GM18511 (cell line): Measurements from ENCODE around the gene METRNL.
"Not testable (repeated sequence)": the region's sequence is repeated elsewhere in the genome, so short reads cannot be mapped to it uniquely, and the experiment has no call there.

Experiments used
- ATAC-seq: cut with Tn5 transposase; IDR thresholded peaks from one replicate; pipeline ENCODE4 v1.9.1; 2021; ENCODE audit warnings: mild to moderate bottlenecking, moderate library complexity; ENCODE audit not compliant: unreplicated experiment

METRNL gene, protein sequence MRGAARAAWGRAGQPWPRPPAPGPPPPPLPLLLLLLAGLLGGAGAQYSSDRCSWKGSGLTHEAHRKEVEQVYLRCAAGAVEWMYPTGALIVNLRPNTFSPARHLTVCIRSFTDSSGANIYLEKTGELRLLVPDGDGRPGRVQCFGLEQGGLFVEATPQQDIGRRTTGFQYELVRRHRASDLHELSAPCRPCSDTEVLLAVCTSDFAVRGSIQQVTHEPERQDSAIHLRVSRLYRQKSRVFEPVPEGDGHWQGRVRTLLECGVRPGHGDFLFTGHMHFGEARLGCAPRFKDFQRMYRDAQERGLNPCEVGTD

DNA sequence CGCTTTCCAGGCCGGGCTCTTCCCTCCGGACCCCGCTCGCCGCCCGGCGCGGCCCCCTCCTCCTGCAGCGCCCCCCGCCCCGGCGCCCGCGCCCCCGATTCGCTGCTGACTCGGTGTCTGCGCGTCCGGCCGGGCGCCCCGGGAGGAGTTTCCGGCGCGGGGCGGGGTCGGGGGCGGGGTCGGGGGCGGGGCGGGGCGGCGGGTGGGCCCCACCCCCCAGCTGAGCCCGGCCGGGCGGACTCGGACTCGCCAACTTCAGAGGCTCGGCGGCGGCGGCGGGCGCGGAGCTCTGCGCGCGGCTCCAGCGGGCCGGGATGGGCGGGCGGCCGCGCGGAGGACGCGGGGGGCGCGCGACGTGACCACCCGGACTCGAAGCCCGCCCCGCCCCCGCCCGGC, at the start of gene METRNL:
Gene METRNL, plus strand, starts transcription at position 258 of the 396 bp plus-strand sequence. CDS start 207 bp downstream, outside the sequence.
- peak; percentile 56 for ATAC-seq

DNA sequence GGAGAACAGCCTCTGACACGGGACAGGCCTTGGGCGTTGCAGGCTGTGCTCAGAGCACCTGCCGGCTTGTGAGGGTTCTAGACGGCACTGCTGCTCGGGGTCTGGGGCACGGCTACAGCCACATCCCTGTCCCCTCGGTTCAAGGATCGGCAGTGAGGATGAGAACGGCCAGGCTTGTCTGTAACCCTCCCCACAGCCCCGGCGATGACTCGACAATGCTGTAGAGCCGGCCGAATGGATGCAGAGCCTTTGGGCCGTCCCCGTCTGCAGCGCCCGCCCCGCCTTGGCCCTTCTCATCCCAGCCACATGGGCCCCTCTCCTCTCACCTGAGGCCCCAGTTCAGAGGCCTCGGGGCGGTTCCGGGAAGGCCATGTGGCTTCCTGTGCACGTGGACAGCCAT, 49.0 kb upstream of the METRNL start:
- no peak for ATAC-seq

DNA sequence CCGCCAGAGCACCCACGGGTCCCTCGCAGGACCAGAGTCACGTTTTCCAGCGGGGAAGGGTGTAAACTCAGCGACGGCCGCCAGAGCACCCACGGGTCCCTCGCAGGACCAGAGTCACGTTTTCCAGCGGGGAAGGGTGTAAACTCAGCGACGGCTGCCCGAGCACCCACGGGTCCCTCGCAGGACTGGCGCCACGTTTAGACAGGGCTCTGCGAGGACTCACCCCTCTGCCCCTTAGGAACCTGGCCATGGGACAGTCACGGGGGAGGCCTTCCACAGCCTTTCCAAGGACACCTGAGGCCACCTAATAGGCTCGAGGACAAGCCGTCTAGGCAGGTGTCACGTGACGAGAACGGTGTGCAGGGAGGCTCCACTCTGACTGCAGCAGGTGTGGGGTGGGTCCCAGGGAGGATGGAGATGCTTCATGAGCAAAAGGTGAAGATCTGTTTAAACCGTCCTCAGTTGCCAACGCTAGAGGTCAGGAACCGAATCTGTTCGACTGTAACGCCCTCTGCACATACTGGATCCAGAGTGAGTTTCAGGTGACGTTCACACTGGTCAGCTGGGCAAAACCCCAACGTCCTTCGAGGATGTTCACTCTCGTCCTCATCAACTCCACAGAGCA, 48.0 kb upstream of the METRNL start:
- ATAC-seq, result no peak

DNA sequence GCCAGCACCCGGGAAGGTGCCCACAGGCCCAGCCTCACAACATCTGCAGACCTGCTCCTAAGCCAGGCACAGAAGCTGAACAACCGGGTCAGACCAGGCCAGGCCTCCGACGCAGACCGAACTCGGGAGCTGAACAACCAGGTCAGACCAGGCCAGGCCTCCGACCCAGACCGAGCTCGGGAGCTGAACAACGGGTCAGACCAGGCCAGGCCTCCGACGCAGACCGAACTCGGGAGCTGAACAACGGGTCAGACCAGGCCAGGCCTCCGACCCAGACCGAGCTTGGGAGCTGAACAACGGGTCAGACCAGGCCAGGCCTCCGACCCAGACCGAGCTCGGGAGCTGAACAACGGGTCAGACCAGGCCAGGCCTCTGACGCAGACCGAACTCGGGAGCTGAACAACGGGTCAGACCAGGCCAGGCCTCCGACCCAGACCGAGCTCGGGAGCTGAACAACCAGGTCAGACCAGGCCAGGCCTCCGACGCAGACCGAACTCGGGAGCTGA, 47.4 kb upstream of the METRNL start:
- ATAC-seq, result not testable (repeated sequence)

DNA sequence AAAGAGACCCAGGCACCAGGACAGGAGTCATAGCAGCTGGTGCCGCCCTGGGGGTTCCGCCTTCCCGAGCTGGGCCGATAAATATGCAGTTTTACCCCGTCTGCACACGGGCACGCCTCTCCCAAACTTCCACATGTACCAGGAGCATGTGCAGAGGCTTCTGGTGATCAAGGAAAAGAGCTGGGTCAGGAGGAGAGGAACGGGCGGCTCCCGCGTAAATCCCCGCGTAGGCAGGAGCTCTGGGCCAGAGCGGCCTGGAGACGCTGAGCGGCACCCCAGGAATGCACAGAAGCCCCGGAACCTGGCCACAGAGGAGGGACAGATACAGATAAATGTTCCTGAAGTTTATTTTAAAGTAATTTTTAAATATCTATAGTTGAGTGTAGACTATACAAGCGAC, 46.6 kb upstream of the METRNL start:
- no peak for ATAC-seq

DNA sequence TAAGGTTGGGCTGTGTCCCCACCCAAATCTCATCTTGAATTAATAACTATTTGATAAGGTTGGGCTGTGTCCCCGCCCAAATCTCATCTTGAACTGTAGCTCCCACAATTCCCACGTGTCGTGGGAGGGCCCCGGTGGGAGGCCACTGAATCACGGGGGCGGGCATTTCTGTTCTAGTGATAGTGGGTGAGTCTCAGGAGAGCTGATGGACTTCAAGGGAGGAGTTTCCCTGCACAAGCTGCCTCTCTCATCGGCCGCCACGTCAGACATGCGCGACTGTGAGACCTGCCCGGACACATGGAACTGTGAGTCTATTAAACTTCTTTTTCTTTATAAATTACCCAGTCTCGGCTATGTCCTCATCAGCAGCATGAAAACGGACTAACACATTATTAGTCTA, 44.9 kb upstream of the METRNL start:
- no peak for ATAC-seq

DNA sequence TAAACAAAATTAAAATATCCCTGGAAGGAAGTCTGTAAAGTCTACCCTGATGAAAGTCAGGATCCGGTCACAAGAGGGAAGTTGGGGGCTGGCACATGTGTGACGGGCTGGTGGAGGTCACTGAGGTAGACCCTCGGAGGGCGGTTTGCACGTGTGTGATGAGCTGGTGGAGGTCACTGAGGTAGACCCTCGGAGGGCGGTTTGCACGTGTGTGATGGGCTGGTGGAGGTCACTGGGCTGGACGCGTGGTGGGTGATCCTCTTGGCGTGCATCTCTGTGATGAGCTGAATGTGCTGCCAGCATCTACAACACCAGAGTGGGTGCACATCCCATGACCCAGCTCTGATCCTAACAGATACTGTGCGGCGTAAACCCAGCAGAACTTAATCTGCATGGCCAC, 43.7 kb upstream of the METRNL start:
- ATAC-seq, result no peak

DNA sequence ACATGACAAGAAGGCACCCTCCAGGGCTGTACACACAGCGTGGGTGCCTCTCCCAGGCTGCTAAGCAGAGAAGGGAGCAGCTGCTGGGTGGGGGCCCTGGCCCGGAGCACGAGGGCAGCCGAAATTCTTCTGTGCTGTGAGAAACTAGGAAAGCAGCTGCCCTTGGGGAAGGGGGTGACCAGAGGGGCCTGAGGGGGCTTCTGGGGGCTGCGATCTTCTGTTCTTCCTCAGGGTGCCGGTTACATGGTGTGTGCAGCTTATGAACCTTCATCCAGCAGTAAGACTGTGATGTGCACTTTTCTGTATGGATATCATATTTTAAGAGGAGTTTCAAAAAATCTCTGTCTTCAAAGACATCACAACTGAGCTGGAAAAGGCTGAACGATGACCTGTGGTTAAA, 43.2 kb upstream of the METRNL start:
- no peak for ATAC-seq

DNA sequence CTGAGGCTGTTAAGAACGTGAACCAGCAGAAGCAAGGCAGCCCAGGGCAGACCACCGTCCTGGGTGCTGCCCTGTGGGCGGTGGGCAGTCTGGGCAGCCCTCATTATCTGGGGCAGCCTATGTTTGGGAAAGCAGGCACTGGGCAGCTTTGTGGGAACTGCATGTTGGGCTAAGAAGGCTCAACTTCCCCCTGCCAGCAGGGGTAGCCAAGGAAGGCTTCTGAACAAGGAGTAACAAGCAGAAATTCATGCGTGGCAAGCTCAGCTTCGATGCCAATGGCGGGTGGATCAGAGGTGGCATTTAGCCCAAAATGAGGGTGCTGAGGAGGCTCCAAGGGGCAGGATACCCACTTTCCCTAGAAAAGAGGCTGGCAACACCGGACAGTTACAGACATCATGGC, 42.7 kb upstream of the METRNL start:
- no peak for ATAC-seq

DNA sequence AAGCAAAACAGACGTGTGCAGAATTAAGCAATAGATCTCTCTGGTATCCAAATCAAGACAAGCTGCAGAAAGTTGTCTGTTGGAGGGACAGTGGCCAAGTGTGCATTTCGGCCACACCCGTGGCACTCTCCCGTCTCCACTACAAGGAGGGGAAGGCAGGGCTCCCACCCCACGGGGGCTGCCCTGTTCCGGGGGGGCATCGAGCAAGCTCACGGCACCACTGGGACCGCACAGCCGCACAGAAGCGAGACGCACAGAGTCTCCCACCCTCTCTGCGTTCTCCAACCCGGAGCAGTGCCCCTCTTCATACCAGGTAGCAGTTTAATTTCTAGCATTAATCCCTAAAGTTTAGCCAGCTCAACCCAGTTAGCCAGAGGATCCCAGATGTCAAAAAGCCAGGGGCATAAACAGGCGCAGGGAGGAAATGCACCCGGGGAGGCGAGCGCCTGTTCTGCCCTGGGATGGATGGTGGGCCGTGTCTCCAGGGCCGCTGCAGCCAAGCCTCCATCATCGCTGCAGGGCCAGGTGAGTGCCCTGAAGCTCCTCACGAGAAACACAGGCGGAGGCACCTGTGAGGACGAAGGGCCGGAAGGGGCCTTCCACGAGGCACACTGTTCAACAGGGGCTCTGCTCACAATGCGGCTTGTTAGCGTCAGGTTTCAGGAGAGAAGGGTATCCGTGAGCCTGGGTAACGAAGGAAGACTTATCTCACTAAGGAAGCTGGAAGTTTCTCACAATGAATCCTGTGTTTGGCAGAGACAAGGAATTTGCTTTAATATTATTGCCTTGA, 42.1 kb upstream of the METRNL start:
- ATAC-seq, result no peak

DNA sequence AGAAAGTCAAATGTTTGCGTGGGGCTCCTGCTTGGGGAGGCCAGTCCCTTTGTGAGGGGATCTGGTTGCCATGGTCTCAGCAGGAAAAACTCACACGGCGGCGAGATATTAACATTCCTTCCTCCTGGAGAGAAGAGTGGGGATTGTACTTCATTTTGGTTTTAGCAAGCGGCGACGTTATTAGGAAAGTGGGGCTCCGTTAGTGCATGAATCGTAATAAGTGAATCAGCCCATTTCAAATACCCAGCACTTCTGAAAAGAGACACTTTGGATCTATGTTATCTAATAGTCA, 41.6 kb upstream of the METRNL start:
- ATAC-seq, result no peak

DNA sequence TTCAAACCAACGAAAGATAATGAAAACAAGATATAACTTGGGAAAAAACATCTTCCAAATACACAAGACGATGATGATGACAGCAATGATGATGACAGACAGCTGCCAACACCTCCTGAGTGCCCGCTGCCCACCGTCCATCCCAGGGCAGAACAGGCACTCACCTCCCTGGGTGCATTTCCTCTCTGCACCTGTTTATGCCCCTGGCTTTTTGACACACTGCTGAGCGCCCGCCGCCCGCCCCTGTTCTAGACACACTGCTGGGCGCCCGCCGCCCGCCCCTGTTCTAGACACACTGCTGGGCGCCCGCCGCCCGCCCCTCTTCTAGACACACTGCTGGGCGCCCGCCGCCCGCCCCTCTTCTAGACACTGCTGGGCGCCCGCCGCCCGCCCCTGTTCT, 40.4 kb upstream of the METRNL start:
- not testable (repeated sequence) for ATAC-seq

DNA sequence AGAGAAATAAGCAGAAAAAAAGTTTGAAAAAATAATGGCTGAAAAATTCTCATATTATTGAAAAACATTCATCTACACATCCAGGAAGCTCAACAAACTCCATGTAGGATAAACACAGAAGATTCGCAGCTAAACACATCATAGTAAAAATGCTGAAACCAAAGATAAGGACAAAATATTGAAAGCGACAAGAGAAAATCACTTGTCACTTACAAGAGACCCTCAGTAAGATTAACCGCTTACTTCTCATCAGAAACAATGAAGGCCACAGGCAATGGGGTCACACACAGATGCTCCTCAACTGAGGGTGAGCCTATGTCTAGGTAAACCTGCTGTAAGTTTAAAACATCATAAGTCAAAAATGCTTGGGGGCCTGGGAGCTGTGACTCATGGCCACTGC, 38.1 kb upstream of the METRNL start:
- ATAC-seq, result no peak

DNA sequence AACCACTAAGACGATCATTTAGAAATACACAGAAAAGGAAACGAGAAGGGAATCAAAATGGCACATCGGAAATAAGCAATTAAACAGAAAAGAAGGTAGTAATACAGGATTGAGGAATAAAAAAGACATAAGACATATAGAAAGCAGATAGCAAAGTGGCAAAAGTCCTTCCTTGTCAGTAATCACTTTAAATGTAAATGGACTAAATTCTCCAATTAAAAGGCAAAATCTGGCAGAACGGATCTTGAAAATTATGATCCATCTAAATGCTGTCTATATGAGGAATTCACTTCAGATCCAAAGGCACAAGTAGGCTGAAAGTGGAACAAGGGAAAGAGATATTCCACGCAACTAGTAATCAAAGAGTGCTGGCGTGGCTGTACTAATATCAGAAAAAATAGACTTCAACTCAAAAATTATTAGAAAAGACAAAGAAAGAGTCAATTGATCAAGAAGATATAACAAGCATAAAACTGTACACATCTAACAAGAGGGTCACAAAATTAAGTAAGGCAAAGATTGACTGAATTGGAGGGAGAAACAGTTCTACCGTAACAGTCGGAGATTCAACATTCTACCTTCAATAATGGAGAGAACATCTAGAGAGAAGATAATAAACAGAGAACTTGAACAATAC, 36.8 kb upstream of the METRNL start:
- ATAC-seq, result no peak

DNA sequence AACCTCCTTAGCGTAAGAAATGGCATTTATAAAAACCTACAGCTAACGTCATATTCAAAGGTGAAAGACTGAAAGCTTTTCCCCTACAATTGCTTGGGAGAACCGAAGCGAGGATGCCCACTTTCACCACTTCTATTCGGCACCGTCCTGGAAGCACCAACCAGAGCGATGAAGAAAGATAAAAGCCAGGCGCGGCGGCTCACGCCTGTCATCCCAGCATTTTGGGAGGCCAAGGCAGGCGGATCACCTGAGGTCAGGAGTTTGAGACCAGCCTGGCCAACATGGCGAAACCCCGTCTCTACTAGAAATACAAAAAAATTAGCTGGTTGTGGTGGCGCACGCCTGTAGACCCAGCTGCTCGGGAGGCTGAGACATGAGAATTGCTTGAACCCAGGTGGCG, 34.9 kb upstream of the METRNL start:
- not testable (repeated sequence) for ATAC-seq

DNA sequence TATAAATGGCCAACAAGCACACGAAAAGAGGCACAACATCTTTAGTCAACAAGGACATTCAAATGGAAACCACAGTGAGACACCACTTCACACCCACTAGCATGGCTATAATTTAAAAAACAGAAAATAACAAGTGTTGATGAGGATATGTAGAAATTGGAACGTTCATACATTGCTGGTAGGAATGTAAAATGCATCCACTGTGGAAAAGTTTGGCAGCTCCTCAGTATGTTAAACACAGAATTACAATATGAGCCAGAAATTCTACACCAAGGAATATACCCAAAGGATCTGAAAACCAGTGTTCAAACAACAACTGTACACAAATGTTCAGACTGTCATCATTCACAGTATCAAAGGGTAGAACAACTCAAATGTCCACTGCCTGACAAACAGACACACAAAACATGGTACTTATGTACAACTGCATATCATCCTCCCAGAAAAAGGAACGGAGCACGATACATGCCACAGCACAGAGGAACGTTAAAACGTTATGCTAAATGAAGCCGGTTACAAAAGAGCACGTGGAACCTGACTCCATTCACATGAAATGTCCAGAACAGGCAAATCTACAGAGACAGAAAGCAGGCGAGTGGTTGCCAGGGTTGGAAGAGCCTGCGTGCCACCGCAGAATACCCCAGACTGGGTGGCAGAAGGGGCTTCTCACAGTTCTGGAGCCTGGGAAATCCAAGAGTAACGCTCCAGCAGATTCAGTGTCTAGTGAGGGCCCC, 32.8 kb upstream of the METRNL start:
- ATAC-seq, result no peak

DNA sequence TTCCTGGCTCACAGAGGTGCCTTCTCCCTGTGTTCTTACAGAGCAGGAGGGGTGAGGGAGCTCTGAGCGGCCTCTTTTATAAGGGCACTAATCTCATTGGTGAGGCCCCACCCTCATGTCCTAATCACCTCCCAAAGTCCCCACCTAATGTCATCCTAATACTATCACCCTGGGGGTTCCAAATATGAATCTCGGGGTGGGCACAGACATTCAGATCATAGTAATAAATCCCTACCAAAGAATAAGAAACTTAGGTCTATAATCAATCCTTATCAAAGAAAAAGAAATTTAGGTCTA, 32.3 kb upstream of the METRNL start:
- no peak for ATAC-seq

DNA sequence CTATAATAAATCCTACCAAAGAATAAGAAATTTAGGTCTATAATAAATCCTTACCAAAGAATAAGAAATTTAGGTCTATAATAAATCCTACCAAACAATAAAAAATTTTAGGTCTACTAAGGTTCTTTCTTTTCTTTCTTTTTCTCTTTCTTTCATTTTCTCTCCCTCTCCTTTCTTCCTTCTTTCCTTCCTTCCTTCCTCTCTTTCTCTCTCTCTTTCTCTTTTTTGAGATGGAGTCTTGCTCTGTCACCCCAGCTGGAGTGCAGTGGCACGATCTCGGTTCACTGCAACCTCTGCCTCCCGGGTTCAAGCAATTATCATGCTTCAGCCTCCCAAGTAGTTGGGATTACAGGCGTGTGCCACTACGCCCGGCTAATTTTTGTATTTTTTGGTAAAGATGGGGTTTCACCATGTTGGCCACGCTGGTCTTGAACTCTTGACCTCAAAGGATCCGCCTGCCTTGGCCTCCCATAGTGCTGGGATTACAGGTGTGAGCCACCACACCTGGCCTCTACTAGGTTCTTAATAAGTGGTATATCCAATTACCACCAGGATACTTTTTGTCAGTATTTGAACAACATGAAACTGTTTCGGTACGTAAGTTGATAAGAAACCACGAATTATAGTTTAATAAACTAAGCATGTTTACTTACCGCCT, 31.5 kb upstream of the METRNL start:
- ATAC-seq, result not testable (repeated sequence)

DNA sequence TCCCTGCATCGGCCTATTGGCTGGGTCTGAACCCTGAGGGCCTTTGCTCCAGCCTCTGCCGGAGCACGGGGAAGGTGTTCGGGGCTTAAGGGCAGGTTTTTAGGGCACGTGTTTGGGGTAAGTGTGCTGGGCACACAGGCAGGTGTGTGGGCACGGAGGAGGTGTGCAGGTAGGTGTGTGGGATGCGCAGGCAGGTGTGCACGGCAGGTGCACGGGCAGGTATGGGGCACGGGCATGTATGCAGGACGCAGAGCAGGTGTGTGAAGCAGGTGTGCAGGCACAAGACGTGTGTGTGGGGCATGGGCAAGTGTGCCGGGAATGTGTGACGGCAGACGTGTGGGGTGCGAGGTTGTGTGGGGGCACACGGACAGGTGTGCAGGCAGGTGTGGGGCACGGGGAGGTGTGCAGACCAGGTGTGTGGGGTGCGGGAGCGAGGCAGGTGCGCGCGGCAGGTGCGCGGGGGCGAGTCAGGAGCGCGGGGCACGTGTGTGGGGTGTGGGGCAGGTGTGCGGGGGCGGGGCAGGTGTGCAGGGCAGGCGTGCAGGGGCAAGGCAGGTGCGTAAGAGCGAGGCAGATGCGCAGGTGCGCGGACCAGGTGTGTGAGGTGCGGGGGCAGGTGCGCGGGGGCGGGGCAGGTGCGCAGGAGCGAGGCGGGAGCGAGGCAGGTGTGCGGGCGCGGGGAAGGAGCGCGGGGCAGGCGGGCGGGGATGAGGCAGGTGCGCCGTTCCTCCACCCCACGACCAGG, 28.6 kb upstream of the METRNL start:
- ATAC-seq, result no peak
